Neural cell (in vitro differentiated cells): Measurements from ENCODE around the gene PRSS27. TPM values are rescaled to one million over a fixed set of nuclear protein-coding genes. Genes with fewer than 3 reads are reported as not detected.
"Not testable (repeated sequence)": the region's sequence is repeated elsewhere in the genome, so short reads cannot be mapped to it uniquely, and the experiment has no call there.

Experiments used
- H2AFZ ChIP-seq: fragments of 200-600, 300-800 bp; sonication (generic), shearing (Covaris generic); 2 replicates; pipeline ENCODE4 v1.6.0; 2014; ENCODE audit warnings: low read depth, mild to moderate bottlenecking, antibody characterized with exemption, low read length, moderate library complexity
- H3F3A ChIP-seq: fragments of 200-600 bp; shearing (Covaris generic); 2 replicates; pipeline ENCODE4 v1.6.1; 2016; ENCODE audit warnings: mild to moderate bottlenecking, moderate library complexity, mixed read lengths, antibody characterized with exemption, low read length; ENCODE audit not compliant: insufficient read depth, poor library complexity, severe bottlenecking
- H3K27ac ChIP-seq: fragments of 200-600, 300-800 bp; sonication (generic), shearing (Covaris generic); 2 replicates; pipeline ENCODE4 v1.5.1; 2014; ENCODE audit warnings: mild to moderate bottlenecking, low read length, moderate library complexity
- H3K27me3 ChIP-seq: fragments of 300-800, 200-600 bp; sonication (generic), shearing (Covaris generic); 2 replicates; pipeline ENCODE4 v1.6.0; 2014; ENCODE audit warnings: mild to moderate bottlenecking, low read depth, low read length, moderate library complexity; ENCODE audit not compliant: insufficient read depth
- H3K36me3 ChIP-seq: fragments of 300-800, 200-600 bp; sonication (generic), shearing (Covaris generic); 2 replicates; pipeline ENCODE4 v1.5.1; 2014; ENCODE audit warnings: mild to moderate bottlenecking, antibody characterized with exemption, low read length, moderate library complexity; ENCODE audit not compliant: insufficient read depth
- H3K4me2 ChIP-seq: fragments of 300-800, 200-600 bp; sonication (generic), shearing (Covaris generic); 2 replicates; pipeline ENCODE4 v1.6.0; 2014; ENCODE audit warnings: mild to moderate bottlenecking, low read length
- H3K4me3 ChIP-seq: fragments of 300-800, 200-600 bp; sonication (generic), shearing (Covaris generic); 2 replicates; pipeline ENCODE4 v1.5.1; 2014; ENCODE audit warnings: mild to moderate bottlenecking, low read length, moderate library complexity
- H3K79me2 ChIP-seq: fragments of 200-600 bp; shearing (Covaris generic); replicated peaks from 2 replicates; pipeline ENCODE4 v1.6.0; 2014; ENCODE audit warnings: mild to moderate bottlenecking, low read length, moderate library complexity; ENCODE audit not compliant: insufficient read depth
- H3K9ac ChIP-seq: fragments of 300-800, 200-600 bp; sonication (generic), shearing (Covaris generic); 2 replicates; pipeline ENCODE4 v1.6.1; 2016; ENCODE audit warnings: mild to moderate bottlenecking, low read length, mixed read lengths
- H3K9me2 ChIP-seq: fragments of 200-600 bp; shearing (Covaris generic); 2 replicates; pipeline ENCODE4 v1.6.1; 2016; ENCODE audit warnings: mild to moderate bottlenecking, low read length, mixed read lengths; ENCODE audit not compliant: insufficient read depth
- H3K9me3 ChIP-seq: fragments of 200-600, 300-800 bp; sonication (generic), shearing (Covaris generic); 2 replicates; pipeline ENCODE4 v1.6.1; 2016; ENCODE audit warnings: mild to moderate bottlenecking, mixed run types, low read length, moderate library complexity, mixed read lengths
- H4K20me1 ChIP-seq: fragments of 200-600 bp; shearing (Covaris generic); 2 replicates; pipeline ENCODE4 v1.6.1; 2016; ENCODE audit warnings: mild to moderate bottlenecking, mixed run types; ENCODE audit not compliant: insufficient read depth
- EP300 ChIP-seq: fragments of 450-650 bp; conservative IDR thresholded peaks from 2 replicates; pipeline ENCODE4 v1.6.1; 2014; ENCODE audit warnings: antibody characterized with exemption, mild to moderate bottlenecking, moderate library complexity; ENCODE audit not compliant: poor library complexity, severe bottlenecking
- EZH2 ChIP-seq: fragments of 200-600, 300-800 bp; shearing (Covaris generic), sonication (generic); IDR thresholded peaks from 2 replicates; pipeline ENCODE4 v1.6.1; 2014; ENCODE audit warnings: antibody characterized with exemption, low read length, borderline replicate concordance, mild to moderate bottlenecking; ENCODE audit not compliant: insufficient read depth, poor library complexity, severe bottlenecking
- MXI1 ChIP-seq: fragments of 450-650 bp; conservative IDR thresholded peaks from 2 replicates; pipeline ENCODE4 v1.6.1; 2014; ENCODE audit warnings: antibody characterized with exemption, mild to moderate bottlenecking; ENCODE audit not compliant: poor library complexity, severe bottlenecking
- POLR2AphosphoS5 ChIP-seq: IDR thresholded peaks from 2 replicates; pipeline ENCODE4 v1.6.1; 2012
- RAD21 ChIP-seq: fragments of 450-650 bp; conservative IDR thresholded peaks from 2 replicates; pipeline ENCODE4 v1.6.1; 2014; ENCODE audit warnings: antibody characterized with exemption, mild to moderate bottlenecking, moderate library complexity
- SMC3 ChIP-seq: fragments of 450-650 bp; conservative IDR thresholded peaks from 2 replicates; pipeline ENCODE4 v1.6.1; 2014; ENCODE audit warnings: antibody characterized with exemption, mild to moderate bottlenecking, moderate library complexity; ENCODE audit not compliant: poor library complexity
- TAF1 ChIP-seq: IDR thresholded peaks from 2 replicates; pipeline ENCODE4 v1.6.1; 2012; ENCODE audit warnings: low read depth
- polyA plus RNA-seq: library from polyadenylated mRNA; depleted of rRNA; stranded (reverse); fragments of >200 nt; gene quantifications from 2 replicates; pipeline ENCODE4 v1.2.3, GENCODE V29; 2014
- TF ChIP-seq, protein P1 (sequence below): fragments of 450-650 bp; IDR thresholded peaks from 2 replicates; pipeline ENCODE4 v1.5.1; 2014; ENCODE audit warnings: antibody characterized with exemption, mild to moderate bottlenecking, moderate library complexity; ENCODE audit not compliant: poor library complexity, severe bottlenecking
- TF ChIP-seq, protein P2 (sequence below): IDR thresholded peaks from 2 replicates; pipeline ENCODE4 v1.6.1; 2012; ENCODE audit warnings: borderline replicate concordance

The PRSS27 gene
- polyA plus RNA-seq, 1 donor from 2014 or later, result 5.9 TPM

DNA sequence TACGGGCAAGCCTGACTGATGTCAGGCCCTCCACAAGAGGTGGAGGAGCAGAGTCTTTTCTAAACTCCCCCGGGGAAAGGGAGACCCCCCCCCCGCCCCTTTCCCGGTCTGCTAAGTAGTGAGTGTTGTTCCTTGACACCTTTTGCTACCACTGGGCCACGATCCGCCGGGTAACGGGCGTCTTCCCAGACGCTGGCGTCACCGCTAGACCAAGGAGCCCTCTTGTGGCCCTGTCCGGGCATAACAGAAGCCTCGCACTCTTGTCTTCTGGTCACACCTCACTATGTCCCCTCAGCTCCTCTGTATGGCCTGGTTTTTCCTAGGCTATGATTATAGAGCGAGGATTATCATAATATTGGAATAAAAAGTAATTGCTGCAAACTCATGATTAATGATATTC lies 50.0 kb downstream of the PRSS27 start:
- peak overlapping the region; percentile 45 for H3K4me3 ChIP-seq
- not testable (repeated sequence) for H3K27ac ChIP-seq, H3K36me3 ChIP-seq, H3F3A ChIP-seq, H3K79me2 ChIP-seq, H3K27me3 ChIP-seq, H3K9me3 ChIP-seq, H3K9me2 ChIP-seq, H2AFZ ChIP-seq, H3K4me2 ChIP-seq, H4K20me1 ChIP-seq, H3K9ac ChIP-seq
- TF ChIP-seq, protein P1, sequence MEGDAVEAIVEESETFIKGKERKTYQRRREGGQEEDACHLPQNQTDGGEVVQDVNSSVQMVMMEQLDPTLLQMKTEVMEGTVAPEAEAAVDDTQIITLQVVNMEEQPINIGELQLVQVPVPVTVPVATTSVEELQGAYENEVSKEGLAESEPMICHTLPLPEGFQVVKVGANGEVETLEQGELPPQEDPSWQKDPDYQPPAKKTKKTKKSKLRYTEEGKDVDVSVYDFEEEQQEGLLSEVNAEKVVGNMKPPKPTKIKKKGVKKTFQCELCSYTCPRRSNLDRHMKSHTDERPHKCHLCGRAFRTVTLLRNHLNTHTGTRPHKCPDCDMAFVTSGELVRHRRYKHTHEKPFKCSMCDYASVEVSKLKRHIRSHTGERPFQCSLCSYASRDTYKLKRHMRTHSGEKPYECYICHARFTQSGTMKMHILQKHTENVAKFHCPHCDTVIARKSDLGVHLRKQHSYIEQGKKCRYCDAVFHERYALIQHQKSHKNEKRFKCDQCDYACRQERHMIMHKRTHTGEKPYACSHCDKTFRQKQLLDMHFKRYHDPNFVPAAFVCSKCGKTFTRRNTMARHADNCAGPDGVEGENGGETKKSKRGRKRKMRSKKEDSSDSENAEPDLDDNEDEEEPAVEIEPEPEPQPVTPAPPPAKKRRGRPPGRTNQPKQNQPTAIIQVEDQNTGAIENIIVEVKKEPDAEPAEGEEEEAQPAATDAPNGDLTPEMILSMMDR, result peak; percentile 66
- peak; percentile 62 for TF ChIP-seq SMC3
- peak; percentile 41 for TF ChIP-seq RAD21

GRCh38 chr16:2669587-2669986 lies 50.4 kb downstream of the PRSS27 start:
- H3K9ac ChIP-seq, H3K9me3 ChIP-seq, H3K4me2 ChIP-seq, H3F3A ChIP-seq, H3K79me2 ChIP-seq, H3K9me2 ChIP-seq, H2AFZ ChIP-seq, H3K27ac ChIP-seq, H4K20me1 ChIP-seq, H3K27me3 ChIP-seq, H3K36me3 ChIP-seq: not testable (repeated sequence)
- H3K4me3 ChIP-seq, result peak overlapping the region; percentile 45

- not testable (repeated sequence) for H3K27me3 ChIP-seq, H3K79me2 ChIP-seq, H3K27ac ChIP-seq, H2AFZ ChIP-seq, H3K36me3 ChIP-seq, H3F3A ChIP-seq, H3K4me2 ChIP-seq, H4K20me1 ChIP-seq, H3K4me3 ChIP-seq, H3K9me3 ChIP-seq, H3K9me2 ChIP-seq, H3K9ac ChIP-seq
Measured at GRCh38 chr16:2666671-2667070, 53.4 kb downstream of the PRSS27 start.

DNA sequence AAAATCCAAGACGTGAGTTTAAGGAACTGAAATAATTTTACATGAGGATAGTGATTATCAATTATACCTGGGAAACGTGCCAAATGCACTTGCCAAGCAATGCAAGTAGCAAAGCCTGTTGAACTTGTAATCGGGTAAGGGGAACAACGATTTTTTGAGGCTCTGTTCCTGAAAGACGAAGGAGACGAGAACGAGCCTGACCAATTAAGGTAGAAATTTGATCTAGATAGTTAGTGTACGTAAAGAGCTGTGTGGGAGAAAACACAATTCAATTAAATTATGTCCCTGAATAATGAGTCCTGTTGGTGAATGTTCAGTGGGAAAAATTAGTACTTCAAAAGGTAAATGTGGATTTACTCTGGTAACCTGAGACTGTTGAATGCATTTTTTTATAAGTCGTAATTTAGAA lies 55.4 kb downstream of the PRSS27 start:
- no peaks in the 10 kb centered on the region for H3F3A ChIP-seq
- H3K4me3 ChIP-seq, result no peak overlapping the region
- no peaks in the 10 kb centered on the region for H4K20me1 ChIP-seq
- no peaks in the 10 kb centered on the region for H3K36me3 ChIP-seq
- H3K9me3 ChIP-seq, result no peaks in the 10 kb centered on the region
- no peaks in the 10 kb centered on the region for H3K79me2 ChIP-seq
- no peak overlapping the region for H3K27ac ChIP-seq
- no peaks in the 10 kb centered on the region for H3K9me2 ChIP-seq
- no peak overlapping the region for H3K4me2 ChIP-seq
- no peak for TF ChIP-seq RAD21
- TF ChIP-seq TAF1, result no peak
- no peak for TF ChIP-seq POLR2AphosphoS5
- TF ChIP-seq, protein P2, sequence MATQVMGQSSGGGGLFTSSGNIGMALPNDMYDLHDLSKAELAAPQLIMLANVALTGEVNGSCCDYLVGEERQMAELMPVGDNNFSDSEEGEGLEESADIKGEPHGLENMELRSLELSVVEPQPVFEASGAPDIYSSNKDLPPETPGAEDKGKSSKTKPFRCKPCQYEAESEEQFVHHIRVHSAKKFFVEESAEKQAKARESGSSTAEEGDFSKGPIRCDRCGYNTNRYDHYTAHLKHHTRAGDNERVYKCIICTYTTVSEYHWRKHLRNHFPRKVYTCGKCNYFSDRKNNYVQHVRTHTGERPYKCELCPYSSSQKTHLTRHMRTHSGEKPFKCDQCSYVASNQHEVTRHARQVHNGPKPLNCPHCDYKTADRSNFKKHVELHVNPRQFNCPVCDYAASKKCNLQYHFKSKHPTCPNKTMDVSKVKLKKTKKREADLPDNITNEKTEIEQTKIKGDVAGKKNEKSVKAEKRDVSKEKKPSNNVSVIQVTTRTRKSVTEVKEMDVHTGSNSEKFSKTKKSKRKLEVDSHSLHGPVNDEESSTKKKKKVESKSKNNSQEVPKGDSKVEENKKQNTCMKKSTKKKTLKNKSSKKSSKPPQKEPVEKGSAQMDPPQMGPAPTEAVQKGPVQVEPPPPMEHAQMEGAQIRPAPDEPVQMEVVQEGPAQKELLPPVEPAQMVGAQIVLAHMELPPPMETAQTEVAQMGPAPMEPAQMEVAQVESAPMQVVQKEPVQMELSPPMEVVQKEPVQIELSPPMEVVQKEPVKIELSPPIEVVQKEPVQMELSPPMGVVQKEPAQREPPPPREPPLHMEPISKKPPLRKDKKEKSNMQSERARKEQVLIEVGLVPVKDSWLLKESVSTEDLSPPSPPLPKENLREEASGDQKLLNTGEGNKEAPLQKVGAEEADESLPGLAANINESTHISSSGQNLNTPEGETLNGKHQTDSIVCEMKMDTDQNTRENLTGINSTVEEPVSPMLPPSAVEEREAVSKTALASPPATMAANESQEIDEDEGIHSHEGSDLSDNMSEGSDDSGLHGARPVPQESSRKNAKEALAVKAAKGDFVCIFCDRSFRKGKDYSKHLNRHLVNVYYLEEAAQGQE, result no peak
- TF ChIP-seq SMC3, result no peak
- TF ChIP-seq, protein P1, result no peak
- no peak for TF ChIP-seq EP300
- no peak for TF ChIP-seq MXI1
- no peak for TF ChIP-seq EZH2
- no peaks in the 10 kb centered on the region for H3K27me3 ChIP-seq
- no peak overlapping the region for H3K9ac ChIP-seq
- H2AFZ ChIP-seq, result no peak overlapping the region
